ENCODE measurements around the gene RMC1. TPM values are rescaled to one million over a fixed set of nuclear protein-coding genes. Genes with fewer than 3 reads are reported as not detected.
"Not testable (repeated sequence)": the region's sequence is repeated elsewhere in the genome, so short reads cannot be mapped to it uniquely, and the experiment has no call there.

RMC1 gene
- polyA plus RNA-seq, 3 donors, result 21.1 to 24.4 (median 23.7) TPM

DNA sequence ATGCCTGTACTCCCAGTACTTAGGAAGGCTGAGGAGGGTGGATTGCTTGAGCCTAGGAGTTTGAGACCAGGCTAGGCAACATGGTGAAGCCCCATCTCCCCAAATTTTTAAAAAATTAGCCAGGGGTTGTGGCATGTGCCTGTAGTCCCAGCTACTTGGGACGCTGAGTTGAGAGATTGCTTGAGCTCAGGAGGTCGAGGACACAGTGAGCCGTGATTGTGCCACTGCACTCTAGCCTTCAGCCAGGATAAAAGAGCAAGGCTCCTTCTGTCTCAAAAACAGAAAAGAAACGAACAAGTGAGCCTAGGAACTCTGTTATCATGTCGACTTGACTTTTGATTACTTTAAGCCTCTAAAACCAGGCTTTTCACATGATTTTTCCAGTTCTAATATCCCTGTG, 69.3 kb downstream of the RMC1 start:
- no peak for DNase-seq (ENCODE audit: extremely low read depth in 1 of 11, low read depth in 9 of 11, low spot score in 4 of 11)

DNA sequence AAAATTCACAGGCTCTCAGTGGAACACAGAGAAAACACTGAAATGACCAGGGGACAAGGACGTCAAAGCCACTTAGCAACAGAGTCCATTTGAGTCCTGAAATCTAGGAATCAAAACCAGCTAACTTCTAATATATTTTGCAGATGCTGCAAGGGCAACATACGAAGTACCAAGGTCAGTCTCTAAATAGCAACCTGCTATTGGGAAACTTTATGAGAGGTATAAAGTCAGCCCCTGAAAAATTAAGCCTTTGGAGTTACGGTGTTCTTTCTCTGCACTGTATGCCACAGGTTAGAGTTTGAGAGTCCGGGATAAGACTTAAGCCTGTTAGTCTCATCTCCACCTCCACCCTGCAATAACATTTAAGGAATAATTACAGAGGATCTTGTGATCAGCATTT, 69.7 kb downstream of the RMC1 start:
- no peak for DNase-seq (ENCODE audit: extremely low read depth in 1 of 11, low read depth in 9 of 11, low spot score in 4 of 11)

DNA sequence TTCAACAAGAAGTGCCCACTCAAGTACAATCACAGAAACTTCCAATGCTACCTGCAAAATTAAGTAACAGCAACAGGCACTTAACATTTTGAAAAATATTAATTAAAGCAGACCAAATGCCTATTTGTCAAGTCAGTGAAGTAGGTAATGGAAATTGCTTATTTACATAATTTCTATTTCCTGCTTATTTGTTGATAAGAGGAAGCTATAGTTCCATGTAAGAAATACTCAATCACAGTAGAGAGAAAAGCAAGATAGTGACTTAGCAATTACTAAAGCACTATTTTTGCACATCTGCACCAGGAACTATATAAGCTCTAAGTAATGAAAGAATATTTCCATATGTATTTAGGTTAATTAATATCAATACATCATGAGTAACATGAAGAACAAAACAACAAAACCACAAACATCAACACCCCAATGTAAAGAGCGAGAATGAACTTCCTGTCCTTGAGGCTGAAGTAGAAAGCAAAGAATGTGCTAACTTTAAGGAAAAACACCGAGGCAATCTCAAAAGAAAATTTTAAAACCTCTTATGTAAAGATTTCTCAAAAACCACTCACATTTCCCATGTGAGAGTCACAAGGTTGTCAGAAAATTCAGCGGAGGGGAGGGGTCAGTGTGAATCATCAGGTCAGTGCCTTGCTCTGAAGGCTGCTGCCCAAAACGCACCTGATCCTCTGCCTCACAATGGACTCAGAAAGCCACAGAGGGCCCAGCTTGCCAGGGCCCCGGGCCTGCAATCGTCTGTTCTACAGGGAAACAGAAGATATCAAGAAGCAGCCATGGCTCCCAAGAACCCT, 70.5 kb downstream of the RMC1 start:
- DNase-seq (ENCODE audit: extremely low read depth in 1 of 11, low read depth in 9 of 11, low spot score in 4 of 11), result no peak

DNA sequence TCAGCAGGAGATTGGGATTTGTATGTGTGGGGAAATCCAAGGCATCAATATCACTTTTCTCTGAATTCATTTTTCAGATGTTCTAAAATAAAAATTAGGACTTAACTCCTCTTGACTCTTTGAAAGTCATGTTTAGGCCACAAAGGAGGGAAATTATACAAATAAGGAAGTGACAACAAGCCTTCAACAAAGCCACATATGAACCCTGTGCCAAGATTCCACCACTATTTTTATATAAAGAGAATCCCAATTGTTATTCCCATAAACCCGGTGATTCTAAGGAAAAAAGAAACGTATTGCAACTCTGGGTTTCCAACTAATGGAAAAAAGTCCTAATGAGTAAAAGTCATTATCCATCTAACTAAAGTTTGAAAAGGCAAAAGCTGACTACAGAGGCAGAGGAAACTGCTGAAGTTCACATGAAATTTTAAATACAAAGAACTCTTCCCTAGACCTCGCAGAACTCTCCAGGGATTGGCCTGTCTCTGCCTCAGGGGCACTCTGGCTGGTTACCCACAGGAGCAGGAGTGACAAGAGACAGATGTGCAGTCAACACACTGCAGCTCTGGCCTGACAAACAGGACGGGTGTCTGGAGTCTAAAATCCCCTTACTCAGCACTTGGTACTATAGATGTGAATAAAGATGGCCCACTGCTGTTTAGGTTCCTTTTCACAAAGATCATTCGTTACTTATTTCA, 71.4 kb downstream of the RMC1 start:
- DNase-seq (ENCODE audit: extremely low read depth in 1 of 11, low read depth in 9 of 11, low spot score in 4 of 11), result no peak

DNA sequence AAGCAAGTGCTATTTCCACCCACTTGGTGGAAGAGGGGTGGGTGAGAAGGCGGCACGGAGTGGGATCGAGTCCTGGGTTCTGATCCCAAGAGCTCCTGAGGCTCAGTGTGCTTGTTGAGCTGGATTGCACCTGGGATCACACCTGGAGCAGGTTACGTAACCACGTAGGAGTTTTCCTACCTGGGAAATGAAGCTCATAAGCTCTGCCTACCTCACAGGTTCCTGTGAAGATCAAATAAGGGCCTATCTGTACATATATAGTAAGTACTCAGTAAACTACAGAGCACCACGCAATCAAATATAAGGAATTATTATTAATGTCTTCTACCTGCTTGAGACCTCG, 72.0 kb downstream of the RMC1 start:
- DNase-seq (ENCODE audit: extremely low read depth in 1 of 11, low read depth in 9 of 11, low spot score in 4 of 11), result no peak

DNA sequence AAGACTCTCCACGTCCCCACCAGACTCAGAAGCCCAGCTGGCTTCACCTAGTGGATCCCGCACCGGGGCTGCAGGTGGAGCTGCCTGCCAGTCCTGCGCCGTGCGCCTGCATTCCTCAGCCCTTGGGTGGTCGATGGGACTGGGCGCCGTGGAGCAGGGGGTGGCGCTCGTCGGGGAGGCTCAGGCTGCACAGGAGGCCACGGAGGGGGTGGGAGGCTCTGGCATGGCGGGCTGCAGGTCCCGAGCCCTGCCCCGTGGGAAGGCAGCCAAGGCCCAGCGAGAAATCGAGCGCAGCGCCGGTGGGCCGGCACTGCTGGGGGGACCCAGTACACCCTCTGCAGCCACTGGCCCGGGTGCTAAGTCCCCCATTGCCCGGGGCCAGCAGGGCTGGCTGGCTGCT, 74.2 kb downstream of the RMC1 start:
- DNase-seq (ENCODE audit: extremely low read depth in 1 of 11, low read depth in 9 of 11, low spot score in 4 of 11), result not testable (repeated sequence)

DNA sequence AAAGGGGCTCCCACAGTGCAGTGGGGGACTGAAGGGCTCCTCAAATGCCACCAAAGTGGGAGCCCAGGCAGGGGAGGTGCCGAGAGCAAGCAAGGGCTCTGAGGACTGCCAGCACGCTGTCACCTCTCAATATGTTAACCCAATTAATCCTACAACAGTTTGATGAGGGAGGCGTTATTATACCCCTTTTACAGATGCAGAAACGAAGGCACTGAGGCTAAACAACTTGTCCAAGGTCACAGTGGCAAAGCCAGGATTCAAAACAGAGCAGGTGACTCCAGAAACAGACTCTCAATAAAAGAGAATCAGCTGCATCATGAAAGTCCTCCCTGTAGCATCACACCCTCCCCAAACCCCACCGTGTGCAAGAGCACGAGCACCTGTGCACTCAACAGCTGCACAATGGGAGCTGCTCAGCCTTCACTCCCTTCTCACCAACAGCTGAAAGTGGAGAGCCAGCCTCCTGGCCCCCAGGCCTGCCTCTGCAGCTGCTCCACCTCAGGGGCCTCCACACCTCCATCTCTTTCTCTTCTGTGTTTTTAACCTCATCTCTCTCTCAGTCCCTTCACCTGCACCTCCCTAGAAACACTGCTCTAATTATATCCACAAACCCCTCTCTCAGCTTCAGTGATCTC, 74.9 kb downstream of the RMC1 start:
- DNase-seq (ENCODE audit: extremely low read depth in 1 of 11, low read depth in 9 of 11, low spot score in 4 of 11), result no peak

DNA sequence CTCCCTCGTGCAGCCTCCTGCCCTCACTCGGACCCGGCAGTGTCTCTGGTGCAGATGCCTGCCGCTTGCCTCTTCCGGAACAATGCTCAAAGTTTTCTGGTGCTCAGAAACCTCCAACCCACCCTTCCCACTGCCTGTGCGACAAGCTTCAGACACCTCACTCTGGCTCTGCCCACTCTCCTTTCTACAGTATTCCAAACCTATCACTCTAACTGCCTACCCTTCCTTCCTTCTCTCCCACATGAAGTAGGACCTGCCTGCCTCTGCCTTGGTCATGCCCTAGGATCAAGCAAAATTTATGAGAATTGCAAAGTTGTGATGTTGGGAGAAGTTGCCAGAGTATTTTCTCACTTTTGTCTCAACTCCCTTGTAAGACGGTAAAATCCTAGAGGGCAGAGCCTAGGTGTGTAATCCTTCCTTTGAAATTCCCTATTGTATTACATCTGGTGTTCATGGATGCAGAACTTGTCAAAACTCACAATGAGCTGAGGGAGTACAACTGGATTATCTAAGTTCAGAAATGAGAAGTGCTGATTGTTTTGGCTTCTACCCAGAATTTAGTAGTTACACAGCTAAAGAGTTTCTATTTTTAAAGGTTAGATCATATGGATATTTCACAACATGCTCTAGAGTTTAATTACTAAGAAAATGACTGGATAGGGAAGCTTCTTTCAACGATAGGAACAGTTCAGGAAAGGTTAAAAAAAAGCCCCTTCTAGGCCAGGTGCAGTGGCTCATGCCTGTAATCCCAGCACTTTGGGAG, 75.8 kb downstream of the RMC1 start:
- no peak for DNase-seq (ENCODE audit: extremely low read depth in 1 of 11, low read depth in 9 of 11, low spot score in 4 of 11)

DNA sequence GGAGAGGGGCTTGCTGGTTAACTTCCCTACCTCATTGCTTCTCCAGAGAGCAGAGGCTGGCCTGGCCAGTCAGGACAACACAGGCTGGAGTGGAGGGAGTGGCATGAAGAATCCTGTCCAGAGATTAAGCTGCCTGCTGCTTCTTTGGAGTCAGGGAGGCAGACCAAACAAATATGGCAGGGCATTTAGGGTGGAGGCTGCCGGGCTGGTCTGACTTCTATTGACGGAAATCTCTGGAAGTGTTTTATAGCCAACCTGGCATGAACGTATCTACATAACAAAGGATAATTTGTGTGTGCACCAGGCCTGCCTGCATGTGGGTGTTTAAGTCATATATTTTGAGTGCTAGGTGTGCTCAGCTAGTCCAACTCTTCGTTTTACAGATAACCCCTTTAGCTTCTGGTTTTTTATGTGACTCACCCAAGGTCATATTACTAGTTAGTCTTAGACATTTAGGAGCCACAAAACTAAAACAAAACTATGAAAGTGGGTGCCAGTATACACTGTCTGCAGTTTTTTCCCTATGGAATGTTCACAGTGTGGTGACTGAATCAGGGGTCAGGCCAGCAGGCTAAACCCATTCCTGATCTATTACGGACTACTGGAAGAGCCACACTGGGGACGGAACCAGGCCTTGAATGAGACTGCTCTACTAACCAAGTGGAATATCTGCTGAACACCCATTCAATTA, 77.5 kb downstream of the RMC1 start:
- no peak for DNase-seq (ENCODE audit: extremely low read depth in 1 of 11, low read depth in 9 of 11, low spot score in 4 of 11)

Other genes starting within 250 kb of the RMC1 start
- gene RIOK3, start 50.2 kb upstream of the RMC1 start, polyA plus RNA-seq (ENCODE audit: insufficient read length in 3 of 3), result 10 to 100 TPM; 65.8 to 93.5 (median 80.1) TPM
- gene NPC1, start 83.0 kb downstream of the RMC1 start, polyA plus RNA-seq (ENCODE audit: insufficient read length in 3 of 3), result 10 to 100 TPM; 17.9 to 29.1 (median 20.6) TPM
- 1 to 10 TPM in 1 of 3 donors, under 1 TPM in 2; 0.72 to 1.3 (median 0.95) TPM for gene ANKRD29, start 159.4 kb downstream of the RMC1 start, polyA plus RNA-seq (ENCODE audit: insufficient read length in 3 of 3)
- gene LAMA3, start 185.9 kb downstream of the RMC1 start, polyA plus RNA-seq (ENCODE audit: insufficient read length in 3 of 3), result 1 to 10 TPM; 1.7 to 2.2 (median 2.1) TPM

All from renal cortex interstitium (tissue), 11 donors.